ENCODE data around the gene DARS1. TPM values are rescaled to one million over a fixed set of nuclear protein-coding genes. Genes with fewer than 3 reads are reported as not detected.
A peak's percentile ranks its signal among the peaks of the same experiment; 100 is the strongest.

DARS1 gene
- total and polyA plus RNA-seq, 2 experiments from 2014 or later = 115 to 148 TPM

DNA sequence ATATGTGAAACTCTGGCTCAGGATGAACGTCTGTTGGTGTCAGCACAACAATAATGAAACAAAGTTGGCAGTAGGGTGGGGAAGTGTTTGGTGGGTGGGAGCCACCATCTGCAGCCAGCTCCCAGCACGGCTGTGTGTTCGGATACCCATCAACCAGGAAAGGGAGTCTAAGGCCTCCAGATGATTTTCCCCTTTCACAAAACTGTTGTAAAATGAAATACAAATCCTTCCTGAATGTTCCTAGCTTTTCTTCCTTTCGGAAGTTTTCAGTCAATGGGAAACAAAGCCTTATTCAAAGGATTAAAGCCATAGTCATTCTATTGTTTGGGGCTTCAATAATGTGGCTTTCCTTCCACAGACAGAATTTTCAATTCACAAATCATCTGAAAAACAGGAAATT is 14.5 kb upstream of the DARS1 start:
- Mint-ChIP-seq H3K36me3 (ENCODE audit: low read depth) (peaks cover 7% of the 10 kb centered on the region; the same call in 2 of the 3 replicates), H3K4me3 (no peak overlapping the region), H3K9me3 (peaks cover 7% of the 10 kb centered on the region), H3K27ac (no peak overlapping the region), H3K4me1 (peaks cover 9% of the 10 kb centered on the region), H3K27me3 (ENCODE audit: insufficient read depth, low read depth, poor library complexity) (peaks cover 5% of the 10 kb centered on the region)
- H4K20me1 ChIP-seq (replicated peaks; ENCODE audit: insufficient read depth) = no peaks in the 10 kb centered on the region
- H3K27me3 ChIP-seq (ENCODE audit: insufficient read depth) = no peaks in the 10 kb centered on the region
- H3K4me3 ChIP-seq = no peak overlapping the region
- H3K4me1 ChIP-seq (ENCODE audit: insufficient read depth) = 0 out of 2 replicates have a peak, but pooled peaks cover 9% of the 10 kb centered on the region
- no peaks in the 10 kb centered on the region for H3K36me3 ChIP-seq (ENCODE audit: insufficient read depth)
- H3K4me2 ChIP-seq = no peak overlapping the region
- no peak overlapping the region for H3K27ac ChIP-seq (ENCODE audit: low read depth)
- ATAC-seq (no peak), DNase-seq (ENCODE audit: low spot score) (no peak)
- H3K9me2 ChIP-seq (ENCODE audit: insufficient read depth) = no peaks in the 10 kb centered on the region; the same call in 1 of the 2 replicates
- no peaks in the 10 kb centered on the region for H3F3A ChIP-seq (replicated peaks; ENCODE audit: low read depth)
- 0 out of 2 replicates have a peak overlapping the region, but pooled peaks have one; percentile 23 for H2AFZ ChIP-seq
- H3K79me2 ChIP-seq (replicated peaks; ENCODE audit: insufficient read depth) = no peaks in the 10 kb centered on the region
- TF ChIP-seq, protein P1, sequence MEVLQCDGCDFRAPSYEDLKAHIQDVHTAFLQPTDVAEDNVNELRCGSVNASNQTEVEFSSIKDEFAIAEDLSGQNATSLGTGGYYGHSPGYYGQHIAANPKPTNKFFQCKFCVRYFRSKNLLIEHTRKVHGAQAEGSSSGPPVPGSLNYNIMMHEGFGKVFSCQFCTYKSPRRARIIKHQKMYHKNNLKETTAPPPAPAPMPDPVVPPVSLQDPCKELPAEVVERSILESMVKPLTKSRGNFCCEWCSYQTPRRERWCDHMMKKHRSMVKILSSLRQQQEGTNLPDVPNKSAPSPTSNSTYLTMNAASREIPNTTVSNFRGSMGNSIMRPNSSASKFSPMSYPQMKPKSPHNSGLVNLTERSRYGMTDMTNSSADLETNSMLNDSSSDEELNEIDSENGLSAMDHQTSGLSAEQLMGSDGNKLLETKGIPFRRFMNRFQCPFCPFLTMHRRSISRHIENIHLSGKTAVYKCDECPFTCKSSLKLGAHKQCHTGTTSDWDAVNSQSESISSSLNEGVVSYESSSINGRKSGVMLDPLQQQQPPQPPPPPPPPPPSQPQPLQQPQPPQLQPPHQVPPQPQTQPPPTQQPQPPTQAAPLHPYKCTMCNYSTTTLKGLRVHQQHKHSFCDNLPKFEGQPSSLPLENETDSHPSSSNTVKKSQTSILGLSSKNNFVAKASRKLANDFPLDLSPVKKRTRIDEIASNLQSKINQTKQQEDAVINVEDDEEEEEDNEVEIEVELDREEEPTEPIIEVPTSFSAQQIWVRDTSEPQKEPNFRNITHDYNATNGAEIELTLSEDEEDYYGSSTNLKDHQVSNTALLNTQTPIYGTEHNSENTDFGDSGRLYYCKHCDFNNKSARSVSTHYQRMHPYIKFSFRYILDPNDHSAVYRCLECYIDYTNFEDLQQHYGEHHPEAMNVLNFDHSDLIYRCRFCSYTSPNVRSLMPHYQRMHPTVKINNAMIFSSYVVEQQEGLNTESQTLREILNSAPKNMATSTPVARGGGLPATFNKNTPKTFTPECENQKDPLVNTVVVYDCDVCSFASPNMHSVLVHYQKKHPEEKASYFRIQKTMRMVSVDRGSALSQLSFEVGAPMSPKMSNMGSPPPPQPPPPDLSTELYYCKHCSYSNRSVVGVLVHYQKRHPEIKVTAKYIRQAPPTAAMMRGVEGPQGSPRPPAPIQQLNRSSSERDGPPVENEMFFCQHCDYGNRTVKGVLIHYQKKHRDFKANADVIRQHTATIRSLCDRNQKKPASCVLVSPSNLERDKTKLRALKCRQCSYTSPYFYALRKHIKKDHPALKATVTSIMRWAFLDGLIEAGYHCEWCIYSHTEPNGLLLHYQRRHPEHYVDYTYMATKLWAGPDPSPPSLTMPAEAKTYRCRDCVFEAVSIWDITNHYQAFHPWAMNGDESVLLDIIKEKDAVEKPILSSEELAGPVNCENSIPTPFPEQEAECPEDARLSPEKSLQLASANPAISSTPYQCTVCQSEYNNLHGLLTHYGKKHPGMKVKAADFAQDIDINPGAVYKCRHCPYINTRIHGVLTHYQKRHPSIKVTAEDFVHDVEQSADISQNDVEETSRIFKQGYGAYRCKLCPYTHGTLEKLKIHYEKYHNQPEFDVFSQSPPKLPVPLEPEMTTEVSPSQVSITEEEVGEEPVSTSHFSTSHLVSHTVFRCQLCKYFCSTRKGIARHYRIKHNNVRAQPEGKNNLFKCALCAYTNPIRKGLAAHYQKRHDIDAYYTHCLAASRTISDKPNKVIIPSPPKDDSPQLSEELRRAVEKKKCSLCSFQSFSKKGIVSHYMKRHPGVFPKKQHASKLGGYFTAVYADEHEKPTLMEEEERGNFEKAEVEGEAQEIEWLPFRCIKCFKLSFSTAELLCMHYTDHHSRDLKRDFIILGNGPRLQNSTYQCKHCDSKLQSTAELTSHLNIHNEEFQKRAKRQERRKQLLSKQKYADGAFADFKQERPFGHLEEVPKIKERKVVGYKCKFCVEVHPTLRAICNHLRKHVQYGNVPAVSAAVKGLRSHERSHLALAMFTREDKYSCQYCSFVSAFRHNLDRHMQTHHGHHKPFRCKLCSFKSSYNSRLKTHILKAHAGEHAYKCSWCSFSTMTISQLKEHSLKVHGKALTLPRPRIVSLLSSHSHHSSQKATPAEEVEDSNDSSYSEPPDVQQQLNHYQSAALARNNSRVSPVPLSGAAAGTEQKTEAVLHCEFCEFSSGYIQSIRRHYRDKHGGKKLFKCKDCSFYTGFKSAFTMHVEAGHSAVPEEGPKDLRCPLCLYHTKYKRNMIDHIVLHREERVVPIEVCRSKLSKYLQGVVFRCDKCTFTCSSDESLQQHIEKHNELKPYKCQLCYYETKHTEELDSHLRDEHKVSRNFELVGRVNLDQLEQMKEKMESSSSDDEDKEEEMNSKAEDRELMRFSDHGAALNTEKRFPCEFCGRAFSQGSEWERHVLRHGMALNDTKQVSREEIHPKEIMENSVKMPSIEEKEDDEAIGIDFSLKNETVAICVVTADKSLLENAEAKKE (CRISPR knock-in tag; IDR thresholded peaks at IDR 0.05) = no peak
- no peak for TF ChIP-seq CTCF (conservative IDR thresholded peaks at IDR 0.05; ENCODE audit: low read depth in 2 of 2)
- no peak for TF ChIP-seq EZH2phosphoT487 (IDR thresholded peaks at IDR 0.05; ENCODE audit: unreplicated experiment)
- TF ChIP-seq ZNF114 (CRISPR knock-in tag; IDR thresholded peaks at IDR 0.05) = no peak
- no peak for TF ChIP-seq NANOG (IDR thresholded peaks at IDR 0.05; ENCODE audit: borderline replicate concordance)
- TF ChIP-seq EZH2 (IDR thresholded peaks at IDR 0.05; ENCODE audit: low read depth, unreplicated experiment) = no peak
- TF ChIP-seq, protein P2, sequence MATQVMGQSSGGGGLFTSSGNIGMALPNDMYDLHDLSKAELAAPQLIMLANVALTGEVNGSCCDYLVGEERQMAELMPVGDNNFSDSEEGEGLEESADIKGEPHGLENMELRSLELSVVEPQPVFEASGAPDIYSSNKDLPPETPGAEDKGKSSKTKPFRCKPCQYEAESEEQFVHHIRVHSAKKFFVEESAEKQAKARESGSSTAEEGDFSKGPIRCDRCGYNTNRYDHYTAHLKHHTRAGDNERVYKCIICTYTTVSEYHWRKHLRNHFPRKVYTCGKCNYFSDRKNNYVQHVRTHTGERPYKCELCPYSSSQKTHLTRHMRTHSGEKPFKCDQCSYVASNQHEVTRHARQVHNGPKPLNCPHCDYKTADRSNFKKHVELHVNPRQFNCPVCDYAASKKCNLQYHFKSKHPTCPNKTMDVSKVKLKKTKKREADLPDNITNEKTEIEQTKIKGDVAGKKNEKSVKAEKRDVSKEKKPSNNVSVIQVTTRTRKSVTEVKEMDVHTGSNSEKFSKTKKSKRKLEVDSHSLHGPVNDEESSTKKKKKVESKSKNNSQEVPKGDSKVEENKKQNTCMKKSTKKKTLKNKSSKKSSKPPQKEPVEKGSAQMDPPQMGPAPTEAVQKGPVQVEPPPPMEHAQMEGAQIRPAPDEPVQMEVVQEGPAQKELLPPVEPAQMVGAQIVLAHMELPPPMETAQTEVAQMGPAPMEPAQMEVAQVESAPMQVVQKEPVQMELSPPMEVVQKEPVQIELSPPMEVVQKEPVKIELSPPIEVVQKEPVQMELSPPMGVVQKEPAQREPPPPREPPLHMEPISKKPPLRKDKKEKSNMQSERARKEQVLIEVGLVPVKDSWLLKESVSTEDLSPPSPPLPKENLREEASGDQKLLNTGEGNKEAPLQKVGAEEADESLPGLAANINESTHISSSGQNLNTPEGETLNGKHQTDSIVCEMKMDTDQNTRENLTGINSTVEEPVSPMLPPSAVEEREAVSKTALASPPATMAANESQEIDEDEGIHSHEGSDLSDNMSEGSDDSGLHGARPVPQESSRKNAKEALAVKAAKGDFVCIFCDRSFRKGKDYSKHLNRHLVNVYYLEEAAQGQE (IDR thresholded peaks at IDR 0.05; ENCODE audit: unreplicated experiment) = no peak
- TF ChIP-seq POLR2AphosphoS5 (IDR thresholded peaks at IDR 0.05; ENCODE audit: low read depth) = no peak
- TF ChIP-seq STAT1 (IDR thresholded peaks at IDR 0.05; ENCODE audit: unreplicated experiment) = no peak
- no peak for TF ChIP-seq ETS1 (IDR thresholded peaks at IDR 0.05)
- no peak for TF ChIP-seq CREB1 (CRISPR knock-in tag; IDR thresholded peaks at IDR 0.05; ENCODE audit: low read depth)

All from GM23338 (cell line).